Osteocyte (in vitro differentiated cells): Measurements from ENCODE around the gene TROAP. TPM values are rescaled to one million over a fixed set of nuclear protein-coding genes. Genes with fewer than 3 reads are reported as not detected.

Experiments used
- DNase-seq: peaks from one replicate; pipeline ENCODE4 v3.0.0; 2021; ENCODE audit warnings: mixed read lengths; ENCODE audit not compliant: unreplicated experiment; ENCODE audit errors: extremely low spot score
- H3K27ac Mint-ChIP-seq: one replicate; pipeline ENCODE4 v1.8.0; 2021; ENCODE audit warnings: mild to moderate bottlenecking, mixed read lengths; ENCODE audit not compliant: unreplicated experiment
- H3K27me3 Mint-ChIP-seq: one replicate; pipeline ENCODE4 v1.8.0; 2021; ENCODE audit warnings: mixed read lengths; ENCODE audit not compliant: unreplicated experiment
- H3K36me3 Mint-ChIP-seq: one replicate; pipeline ENCODE4 v1.8.0; 2021; ENCODE audit warnings: mixed read lengths; ENCODE audit not compliant: unreplicated experiment
- H3K4me1 Mint-ChIP-seq: one replicate; pipeline ENCODE4 v1.8.0; 2021; ENCODE audit warnings: mixed read lengths; ENCODE audit not compliant: unreplicated experiment
- H3K4me3 Mint-ChIP-seq: one replicate; pipeline ENCODE4 v1.8.0; 2021; ENCODE audit warnings: mild to moderate bottlenecking, moderate library complexity, mixed read lengths; ENCODE audit not compliant: unreplicated experiment
- H3K9me3 Mint-ChIP-seq: one replicate; pipeline ENCODE4 v1.8.0; 2021; ENCODE audit warnings: mixed read lengths; ENCODE audit not compliant: unreplicated experiment
- CTCF ChIP-seq: fragments of 200-600 bp; sonication (generic); IDR thresholded peaks from 2 replicates; pipeline ENCODE4 v1.5.0; 2021; ENCODE audit warnings: antibody characterized with exemption, mild to moderate bottlenecking, moderate library complexity
- total RNA-seq: library from RNA; stranded (reverse); gene quantifications from 2 replicates; pipeline ENCODE4 v1.2.1, GENCODE V29; 2021

The TROAP gene
- total RNA-seq, 1 donor from 2014 or later: 9.6 TPM

DNA sequence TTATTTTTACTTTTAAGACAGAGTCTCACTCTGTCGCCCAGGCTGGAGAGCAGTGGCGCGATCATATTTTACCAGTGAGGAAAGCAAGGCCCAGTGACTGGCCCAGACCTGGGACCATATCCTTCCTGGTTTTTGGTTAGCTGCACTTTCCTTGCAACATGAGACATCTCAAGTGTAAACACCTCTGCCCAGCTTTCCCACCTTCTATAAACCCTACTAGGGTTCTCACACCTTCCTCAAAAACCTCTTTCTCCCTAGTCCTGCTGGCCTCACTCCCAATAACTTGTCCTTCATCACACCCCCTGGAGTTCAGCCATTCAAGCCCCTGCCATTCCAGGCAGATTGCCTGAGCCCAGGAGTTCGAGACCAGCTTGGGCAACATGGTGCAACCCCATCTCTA lies 38.4 kb upstream of the TROAP start:
- DNase-seq: no peak
- H3K36me3 Mint-ChIP-seq: no peaks in the 10 kb centered on the region
- no peak for TF ChIP-seq CTCF
- no peak overlapping the region for H3K4me3 Mint-ChIP-seq
- H3K27ac Mint-ChIP-seq: no peak overlapping the region
- H3K4me1 Mint-ChIP-seq: no peaks in the 10 kb centered on the region
- peaks cover 26% of the 10 kb centered on the region for H3K27me3 Mint-ChIP-seq
- no peaks in the 10 kb centered on the region for H3K9me3 Mint-ChIP-seq

DNA sequence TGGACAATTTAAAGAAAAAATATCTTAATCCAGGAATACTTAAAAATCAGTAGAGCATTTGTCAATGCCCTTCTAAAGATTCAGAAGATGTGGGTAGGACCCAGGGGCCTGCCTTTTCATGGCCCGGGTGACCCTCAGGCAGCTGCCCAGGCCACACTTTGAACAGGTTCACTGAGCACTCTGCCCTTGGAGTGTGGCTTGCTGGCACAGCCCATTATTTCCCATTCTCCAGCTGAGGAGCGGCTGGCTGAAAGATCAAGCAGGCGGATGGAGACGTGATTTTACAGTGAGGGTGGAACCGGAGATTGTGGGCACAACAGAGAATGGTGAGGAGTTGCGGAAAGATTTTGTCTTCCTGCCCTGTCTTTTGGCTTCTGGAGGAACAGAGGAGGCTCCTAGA lies 35.2 kb upstream of the TROAP start:
- Mint-ChIP-seq H3K4me1 (no peaks in the 10 kb centered on the region), H3K27ac (no peak overlapping the region), H3K27me3 (peaks cover 31% of the 10 kb centered on the region), H3K9me3 (no peaks in the 10 kb centered on the region), H3K4me3 (no peak overlapping the region), H3K36me3 (no peaks in the 10 kb centered on the region)
- DNase-seq: no peak
- TF ChIP-seq CTCF: no peak

GRCh38 chr12:49288412-49288853 lies 34.6 kb upstream of the TROAP start:
- Mint-ChIP-seq H3K27ac (no peak overlapping the region), H3K4me3 (no peak overlapping the region), H3K36me3 (no peaks in the 10 kb centered on the region), H3K4me1 (no peaks in the 10 kb centered on the region), H3K27me3 (peaks cover 31% of the 10 kb centered on the region), H3K9me3 (no peaks in the 10 kb centered on the region)
- DNase-seq: no peak
- peak; percentile 91 for TF ChIP-seq CTCF

GRCh38 chr12:49288922-49289555 lies 34.0 kb upstream of the TROAP start:
- Mint-ChIP-seq H3K9me3 (no peaks in the 10 kb centered on the region), H3K4me1 (no peaks in the 10 kb centered on the region), H3K27me3 (peaks cover 29% of the 10 kb centered on the region), H3K36me3 (no peaks in the 10 kb centered on the region), H3K4me3 (no peak overlapping the region), H3K27ac (no peak overlapping the region)
- no peak for DNase-seq
- no peak for TF ChIP-seq CTCF

DNA sequence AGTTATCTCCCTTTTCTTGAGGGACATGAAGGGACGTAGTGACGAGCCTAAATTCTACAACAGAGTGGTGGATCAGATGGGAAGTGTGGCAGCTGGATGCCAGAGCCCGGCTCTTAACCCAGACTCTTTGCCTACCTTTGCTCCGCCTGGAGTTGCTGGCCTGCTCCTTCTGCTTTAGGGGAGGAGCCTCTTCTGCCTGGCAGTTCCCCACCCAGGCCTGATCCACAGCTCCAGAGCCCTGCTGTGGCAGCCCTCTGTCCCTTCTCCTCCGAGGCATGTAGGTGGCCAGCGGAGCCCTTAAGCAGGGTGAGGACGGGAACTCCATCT lies 30.4 kb upstream of the TROAP start:
- no peak for TF ChIP-seq CTCF
- H3K27me3 Mint-ChIP-seq: peaks cover 35% of the 10 kb centered on the region
- H3K4me1 Mint-ChIP-seq: peaks cover 10% of the 10 kb centered on the region
- H3K9me3 Mint-ChIP-seq: no peaks in the 10 kb centered on the region
- no peak for DNase-seq
- no peak overlapping the region for H3K27ac Mint-ChIP-seq
- H3K4me3 Mint-ChIP-seq: no peak overlapping the region
- H3K36me3 Mint-ChIP-seq: no peaks in the 10 kb centered on the region
